GM20431 (cell line): ENCODE results near the gene BTLA.
"Not testable (repeated sequence)": the region's sequence is repeated elsewhere in the genome, so short reads cannot be mapped to it uniquely, and the experiment has no call there.

Experiments
- in situ Hi-C: fragments of 300-500 bp; cut with MseI, MboI; formaldehyde crosslinking; loops from one replicate; pipeline ENCODE4 v1.15.0; 2020; ENCODE audit warnings: low sequenced_read_pairs; ENCODE audit not compliant: unreplicated experiment

The BTLA gene, protein sequence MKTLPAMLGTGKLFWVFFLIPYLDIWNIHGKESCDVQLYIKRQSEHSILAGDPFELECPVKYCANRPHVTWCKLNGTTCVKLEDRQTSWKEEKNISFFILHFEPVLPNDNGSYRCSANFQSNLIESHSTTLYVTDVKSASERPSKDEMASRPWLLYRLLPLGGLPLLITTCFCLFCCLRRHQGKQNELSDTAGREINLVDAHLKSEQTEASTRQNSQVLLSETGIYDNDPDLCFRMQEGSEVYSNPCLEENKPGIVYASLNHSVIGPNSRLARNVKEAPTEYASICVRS

DNA sequence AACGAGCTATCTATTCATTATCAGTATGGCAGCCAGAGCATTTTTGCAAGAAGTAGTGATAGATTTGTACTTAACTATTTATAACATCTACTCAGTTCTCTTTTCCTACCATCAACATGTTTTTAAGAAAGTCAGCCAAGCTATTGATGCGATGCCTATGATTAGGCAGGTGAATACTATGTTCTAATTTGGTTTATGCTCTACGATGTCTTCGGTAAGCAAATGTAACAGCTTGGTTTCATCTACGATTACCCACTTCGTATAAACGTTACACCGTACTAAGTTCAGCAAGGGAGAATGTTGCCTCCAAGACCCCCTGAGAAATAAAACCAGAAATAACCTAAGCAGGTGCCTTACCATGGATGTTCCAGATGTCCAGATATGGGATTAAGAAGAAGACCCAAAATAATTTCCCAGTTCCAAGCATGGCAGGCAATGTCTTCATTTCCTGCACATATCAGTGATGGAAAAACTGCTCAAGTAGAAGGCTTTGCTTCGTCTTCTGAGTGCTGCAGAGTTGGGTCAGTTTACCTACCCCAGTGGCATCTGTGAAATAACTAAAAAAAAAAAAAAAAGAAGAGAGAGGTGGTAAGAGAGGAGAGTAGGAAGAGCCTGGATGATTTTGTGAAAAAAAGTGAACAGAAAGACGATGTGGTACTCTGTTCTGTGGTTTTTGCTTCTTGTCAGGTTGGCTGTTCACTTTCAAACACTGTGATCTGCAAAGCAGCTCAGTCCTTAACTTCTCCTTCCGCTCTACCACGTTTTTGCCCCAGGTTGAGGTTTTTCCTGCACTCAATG is at the start of gene BTLA:
Gene BTLA (minus strand): TSS at position 559 of the 798 bp plus-strand sequence. CDS start 114 bp downstream, at position 445.
- in situ Hi-C loops = no loop called here

DNA sequence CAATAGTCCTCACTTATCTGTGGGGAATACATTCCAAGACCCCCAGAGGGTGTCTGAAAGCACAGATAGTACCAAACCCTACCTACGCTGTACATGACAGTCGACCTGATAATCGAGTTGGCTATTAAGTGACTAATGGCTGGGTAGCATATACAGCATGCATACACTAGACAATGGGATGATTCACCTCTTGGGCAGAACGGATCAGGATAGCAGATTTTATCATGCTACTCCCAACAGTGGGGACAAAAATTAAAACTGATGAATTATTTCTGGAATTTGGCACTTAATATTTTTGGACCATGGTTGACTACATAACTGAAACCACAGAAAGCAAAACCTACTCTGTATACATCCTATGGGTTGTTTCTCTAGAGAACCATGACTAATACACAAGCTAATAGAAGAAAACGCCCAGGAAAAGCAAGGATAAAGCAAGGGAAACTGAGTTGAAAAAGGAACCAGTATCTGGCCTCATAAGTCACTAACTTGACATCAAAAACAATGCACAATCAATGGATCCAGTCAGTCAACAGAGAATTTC is 47.0 kb upstream of the BTLA start:
- in situ Hi-C loops = loop anchor here (25.0 kb wide), 1 partner anchor 409 kb away; the partner anchor contains the start of gene GCSAM

DNA sequence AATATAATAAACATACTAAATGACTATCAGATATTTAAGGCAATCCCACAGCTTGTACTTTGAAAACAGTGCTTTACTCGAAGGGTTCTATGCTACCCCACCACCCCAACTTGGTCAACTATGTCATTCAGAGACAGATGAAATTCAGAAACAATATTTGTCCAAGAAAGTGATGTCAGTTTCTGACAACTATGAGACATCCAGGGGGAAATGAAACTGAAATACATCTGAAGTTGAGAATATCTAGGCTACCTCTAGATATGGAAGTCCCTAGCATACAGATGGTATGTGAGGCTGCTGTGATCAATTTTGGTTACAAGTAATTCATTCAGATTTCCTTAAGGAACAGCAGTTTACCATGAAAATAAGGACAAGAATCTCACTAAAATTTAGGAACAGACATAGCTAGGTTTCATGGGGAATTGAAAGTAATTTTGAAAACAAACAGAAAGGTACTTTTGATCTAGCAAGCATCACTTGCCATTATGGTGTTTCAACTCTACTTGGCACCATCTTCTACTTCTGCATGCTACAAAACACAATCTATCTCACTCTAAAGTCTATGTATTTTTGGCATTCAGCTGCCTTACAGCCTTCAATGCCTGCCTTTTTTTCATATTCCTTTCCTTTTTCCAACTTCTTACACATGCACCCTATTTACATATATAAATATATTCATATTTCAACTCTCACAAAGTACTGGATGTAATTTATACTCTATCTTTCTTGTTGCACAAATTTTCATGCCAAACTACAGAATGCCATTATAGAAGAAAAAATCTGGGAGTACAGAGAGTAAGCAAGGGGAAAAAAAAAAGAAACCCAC is 40.8 kb upstream of the BTLA start:
- in situ Hi-C loops = loop anchor here (25.0 kb wide), 1 partner anchor 403 kb away; the partner anchor contains the start of gene GCSAM

DNA sequence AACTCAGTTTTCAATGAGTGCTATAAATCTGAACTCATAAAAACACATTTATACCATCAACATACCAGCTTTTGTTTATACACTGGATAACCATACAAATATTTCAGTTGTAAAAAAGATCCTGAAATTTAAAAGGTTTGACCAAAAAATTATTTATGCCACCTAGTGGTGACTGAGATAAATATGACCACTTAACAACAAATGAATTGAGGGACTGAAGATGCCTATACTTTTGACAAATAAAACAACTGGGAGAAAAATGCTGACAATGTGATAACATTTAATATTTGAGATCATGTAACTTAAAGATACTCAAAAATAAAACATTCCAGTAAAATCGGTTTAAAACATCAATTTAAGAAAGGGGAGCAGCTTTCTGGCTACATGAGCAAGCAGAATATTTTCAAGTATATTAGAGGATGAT is 32.1 kb upstream of the BTLA start:
- in situ Hi-C loops = loop anchor here (25.0 kb wide), 1 partner anchor 394 kb away; the partner anchor contains the start of gene GCSAM

DNA sequence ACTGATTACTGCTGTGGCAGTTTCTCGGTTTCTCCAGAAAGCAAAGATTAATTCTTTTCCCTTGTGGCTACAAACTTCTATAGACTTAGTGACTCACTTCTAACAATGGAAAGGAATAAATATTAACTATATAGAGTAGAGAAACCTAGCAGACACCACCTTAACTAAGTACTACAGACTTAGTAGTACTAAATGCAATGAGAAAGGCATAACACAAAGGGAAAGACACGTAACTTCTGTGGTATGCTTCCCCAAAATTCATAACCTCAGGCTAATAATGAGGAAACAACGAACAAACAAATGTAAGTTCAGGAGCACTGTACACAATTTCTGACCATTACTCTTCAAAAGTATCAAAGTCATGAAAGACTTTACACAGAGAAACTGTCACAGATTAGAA is 31.3 kb upstream of the BTLA start:
- in situ Hi-C loops = loop anchor here (25.0 kb wide), 1 partner anchor 393 kb away; the partner anchor contains the start of gene GCSAM

DNA sequence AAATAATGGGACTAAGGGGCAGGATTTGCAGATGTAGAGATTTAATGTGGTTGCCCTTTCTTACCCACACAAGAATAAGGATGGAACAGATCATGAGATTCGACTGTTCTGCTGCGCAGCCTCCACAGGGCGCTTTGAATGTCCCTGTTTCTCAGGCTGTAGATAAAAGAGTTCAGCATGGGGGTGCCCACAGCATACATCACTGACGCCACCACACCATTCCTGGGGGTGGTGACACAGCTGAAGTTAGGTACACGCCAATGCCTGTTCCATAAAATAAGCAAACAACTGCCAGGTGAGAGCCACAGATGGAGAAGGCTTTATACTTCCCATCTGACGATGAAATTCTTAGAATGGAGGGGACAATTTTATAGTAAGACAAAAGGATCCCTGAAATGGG is 24.9 kb upstream of the BTLA start:
- in situ Hi-C loops = loop anchor here (10.0 kb wide), 1 partner anchor 199 kb away; no protein-coding TSS in a partner anchor

DNA sequence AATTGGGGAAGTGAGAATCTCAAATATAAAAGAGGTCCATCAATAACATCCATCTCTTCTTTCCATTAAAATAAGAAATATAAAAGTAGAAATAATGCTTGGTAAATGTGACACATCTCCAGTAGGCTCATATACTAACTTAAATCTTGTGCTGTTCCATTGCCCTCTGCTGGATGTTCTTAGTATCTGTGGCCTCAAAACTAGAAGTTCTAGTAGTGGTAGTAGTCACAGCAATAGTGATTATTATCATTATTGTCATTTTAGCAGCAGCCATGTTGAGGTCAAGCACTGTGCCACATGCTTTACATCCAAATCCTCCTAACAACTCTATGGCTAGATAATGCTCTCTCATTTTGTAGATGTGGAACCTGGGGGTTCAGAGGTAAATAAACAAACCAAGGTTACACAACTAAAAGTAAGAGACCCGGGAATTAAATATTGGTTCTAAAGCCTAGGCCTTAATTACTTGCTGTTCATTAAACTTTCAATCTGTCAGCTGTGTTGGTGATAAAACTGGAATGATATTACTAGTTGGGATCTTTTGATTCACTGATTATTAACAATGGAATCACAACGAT is 20.2 kb upstream of the BTLA start:
- in situ Hi-C loops = loop anchor here (10.0 kb wide), 1 partner anchor 195 kb away; no protein-coding TSS in a partner anchor

DNA sequence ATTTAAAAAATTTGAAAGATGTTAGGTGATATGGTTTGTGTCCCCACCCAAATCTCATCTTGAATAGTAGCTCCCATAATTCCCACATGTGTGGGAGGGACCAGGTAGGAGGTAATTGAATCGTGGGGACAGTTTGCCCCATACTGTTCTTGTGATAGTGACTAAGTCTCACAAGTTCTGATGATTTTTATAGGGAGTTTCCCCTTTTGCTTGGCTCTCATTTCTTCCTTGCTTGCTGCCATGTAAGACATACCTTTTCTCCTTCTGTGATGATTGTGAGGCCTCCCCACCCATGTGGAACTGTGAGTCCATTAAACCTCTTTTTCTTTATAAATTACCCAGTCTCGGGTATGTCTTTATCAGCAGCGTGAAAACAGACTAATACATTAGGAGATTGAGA is 19.7 kb upstream of the BTLA start:
- in situ Hi-C loops = not testable (repeated sequence)

DNA sequence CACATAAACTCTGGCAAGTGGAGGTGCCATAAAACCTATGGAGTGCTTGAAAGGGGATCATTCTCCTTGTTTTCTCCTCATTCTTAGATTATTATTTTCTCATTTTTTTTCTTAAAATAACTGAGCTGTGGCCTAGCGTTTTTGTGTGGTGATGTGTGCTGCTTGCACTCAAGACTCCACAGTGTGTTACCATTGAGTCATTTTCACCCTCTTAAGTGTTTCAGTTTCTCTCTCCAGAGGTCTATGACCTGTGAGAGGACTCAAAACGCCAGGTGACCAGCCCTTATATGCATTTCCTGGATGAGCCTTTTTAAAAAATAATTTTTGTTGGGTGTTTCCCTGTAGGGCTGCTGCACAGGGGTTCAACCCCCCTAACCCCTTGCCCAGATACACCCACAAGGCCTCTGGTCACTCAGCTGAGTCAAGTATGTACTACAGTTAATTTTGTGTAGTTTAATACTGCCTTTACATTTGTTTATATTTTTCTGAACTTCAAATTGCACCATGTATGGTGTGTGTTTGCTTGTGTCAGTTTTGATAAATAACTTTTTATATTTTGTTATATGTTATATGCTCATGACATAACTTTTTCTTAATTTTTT is 15.4 kb upstream of the BTLA start:
- in situ Hi-C loops = no loop called here

DNA sequence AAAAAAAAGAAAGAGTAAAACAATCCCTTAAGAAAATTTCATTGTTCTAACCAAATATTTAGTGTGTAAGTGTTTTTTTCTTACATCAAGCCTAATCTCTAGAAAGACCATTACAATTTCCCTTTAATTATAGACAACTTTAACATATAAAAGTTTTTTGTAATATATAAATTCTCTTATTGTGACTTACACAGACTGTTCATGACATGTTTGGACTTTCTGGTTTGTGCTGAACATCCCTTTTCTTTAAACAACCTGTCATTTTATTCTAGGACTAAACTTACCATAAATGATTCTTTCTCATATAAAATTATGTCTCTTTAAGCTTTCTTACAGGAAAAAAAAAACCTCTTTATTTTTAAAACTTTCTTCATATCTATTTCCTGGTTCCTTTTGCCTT is 13.0 kb upstream of the BTLA start:
- in situ Hi-C loops = no loop called here

DNA sequence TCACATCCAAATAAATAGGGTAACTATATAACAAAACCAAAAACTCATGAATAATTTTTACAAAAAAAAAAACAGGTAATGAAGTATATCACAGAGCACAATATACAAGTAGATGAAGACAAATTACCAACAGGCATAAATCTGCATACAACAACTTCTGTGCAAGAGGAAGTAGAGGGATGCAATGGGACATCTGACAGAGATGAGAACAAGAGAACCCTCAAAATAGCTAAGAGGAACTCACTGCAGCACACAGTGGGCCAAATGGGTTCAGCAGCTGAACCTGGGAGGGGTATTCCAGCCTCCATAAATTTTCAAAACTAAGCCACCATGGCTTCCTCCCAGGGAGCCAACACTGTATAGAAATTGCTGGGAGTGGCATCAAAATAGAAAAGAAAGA is 9.6 kb upstream of the BTLA start:
- in situ Hi-C loops = no loop called here

DNA sequence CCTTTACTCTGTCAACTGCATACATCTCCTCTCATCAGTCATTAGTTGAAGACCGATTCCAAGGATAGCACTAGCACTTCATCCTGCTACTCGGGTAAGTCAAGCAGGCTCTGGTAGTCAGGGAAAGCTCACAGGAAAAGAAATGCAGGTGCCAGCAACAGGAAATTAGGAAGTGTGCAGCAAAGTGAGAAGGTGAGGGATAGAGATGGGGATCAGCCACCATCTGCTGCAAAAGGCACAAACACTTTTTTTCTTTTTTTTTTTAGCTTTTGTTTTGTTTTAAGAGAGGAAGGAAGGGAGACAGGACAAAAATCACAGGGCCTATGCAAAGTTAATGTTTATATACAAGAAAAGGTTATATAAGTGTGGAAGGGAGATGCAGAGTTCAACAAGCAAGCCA is 9.0 kb upstream of the BTLA start:
- in situ Hi-C loops = no loop called here

DNA sequence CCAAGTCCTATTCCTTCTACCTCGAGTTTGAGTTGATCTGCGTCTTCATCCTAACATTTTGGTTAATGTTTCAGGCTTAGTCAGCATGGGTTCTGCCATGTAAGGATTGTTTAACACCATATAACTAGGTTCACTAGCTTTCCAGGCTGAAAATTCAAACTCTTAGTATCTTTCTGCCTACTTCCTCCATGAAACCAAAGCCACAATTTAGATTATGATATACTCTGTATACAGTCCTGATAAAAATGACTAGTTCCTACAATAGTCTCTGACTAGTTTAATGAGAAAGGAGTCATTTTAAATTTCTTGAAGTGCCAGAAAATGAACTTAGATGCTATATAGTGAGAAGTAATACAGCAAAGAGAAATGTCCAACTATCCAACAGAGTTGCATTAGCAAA is 6.6 kb upstream of the BTLA start:
- in situ Hi-C loops = no loop called here

DNA sequence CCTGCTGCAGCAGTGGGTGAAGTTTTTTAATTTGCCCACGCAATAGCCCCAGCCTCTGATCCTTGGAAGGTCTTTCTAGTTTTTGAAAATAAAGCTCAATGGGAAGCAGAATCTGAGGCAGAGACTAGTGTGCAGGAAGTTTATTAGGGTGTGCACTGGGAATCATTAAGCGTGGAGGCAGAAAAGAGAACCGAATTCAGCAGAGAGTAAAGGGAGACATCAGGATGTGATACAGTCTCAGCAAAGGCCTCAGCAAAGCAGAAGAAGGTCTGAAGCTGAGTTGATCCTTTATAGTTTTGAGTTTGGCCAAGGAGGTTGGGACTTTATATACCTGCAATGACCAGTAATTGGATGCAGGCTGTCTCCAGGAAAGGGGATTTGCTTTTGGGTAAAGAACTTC is 4.9 kb upstream of the BTLA start:
- in situ Hi-C loops = no loop called here

DNA sequence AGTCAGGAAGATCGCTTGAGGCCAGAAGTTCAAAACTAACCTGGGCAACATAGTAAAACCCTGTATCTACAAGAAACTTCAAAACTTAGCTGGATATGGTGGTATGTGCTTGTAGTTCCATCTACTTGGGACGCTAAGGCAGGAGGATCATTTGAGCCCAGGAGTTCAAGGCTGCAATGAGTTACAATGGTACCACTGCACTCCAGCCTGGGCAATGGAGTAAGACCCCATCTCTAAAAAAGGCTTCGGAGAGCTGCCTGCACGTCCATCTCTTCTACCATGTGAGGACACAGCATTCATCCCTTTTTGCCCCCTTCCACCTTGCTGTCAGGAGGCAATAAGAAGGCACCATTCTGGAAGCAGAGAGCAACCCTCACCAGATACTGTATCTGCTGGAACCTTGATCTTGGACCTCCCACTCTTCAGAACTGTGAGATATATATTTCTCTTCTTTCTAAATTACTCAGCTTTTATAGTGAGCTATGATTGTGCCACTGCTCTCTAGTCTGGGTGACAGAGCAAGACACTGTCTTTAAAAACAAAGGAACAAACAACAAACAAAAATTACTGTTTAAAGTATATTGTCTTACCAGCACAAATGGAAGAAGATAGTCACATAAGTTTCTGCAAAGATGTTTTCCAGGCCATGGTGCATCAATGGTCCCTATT is 4.2 kb upstream of the BTLA start:
- in situ Hi-C loops = no loop called here

DNA sequence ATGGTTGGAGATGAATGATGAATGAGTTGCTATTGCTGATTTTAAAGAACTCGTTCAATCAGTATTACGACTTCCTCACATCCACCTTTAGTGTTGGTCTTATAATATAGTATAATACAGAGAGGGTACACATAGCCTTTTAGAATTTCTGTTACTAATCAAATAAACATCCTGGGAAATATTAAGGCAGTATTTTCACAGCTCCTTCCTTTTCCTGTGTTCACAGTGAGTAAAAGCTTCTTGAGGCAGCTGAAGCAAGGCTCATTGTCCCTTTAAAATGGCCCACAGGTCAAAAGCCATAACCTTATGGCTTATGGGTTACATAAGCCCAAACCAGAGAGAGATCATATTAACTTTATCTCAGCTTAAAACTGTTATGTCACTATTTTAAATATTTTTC is 1.3 kb upstream of the BTLA start:
- in situ Hi-C loops = no loop called here

DNA sequence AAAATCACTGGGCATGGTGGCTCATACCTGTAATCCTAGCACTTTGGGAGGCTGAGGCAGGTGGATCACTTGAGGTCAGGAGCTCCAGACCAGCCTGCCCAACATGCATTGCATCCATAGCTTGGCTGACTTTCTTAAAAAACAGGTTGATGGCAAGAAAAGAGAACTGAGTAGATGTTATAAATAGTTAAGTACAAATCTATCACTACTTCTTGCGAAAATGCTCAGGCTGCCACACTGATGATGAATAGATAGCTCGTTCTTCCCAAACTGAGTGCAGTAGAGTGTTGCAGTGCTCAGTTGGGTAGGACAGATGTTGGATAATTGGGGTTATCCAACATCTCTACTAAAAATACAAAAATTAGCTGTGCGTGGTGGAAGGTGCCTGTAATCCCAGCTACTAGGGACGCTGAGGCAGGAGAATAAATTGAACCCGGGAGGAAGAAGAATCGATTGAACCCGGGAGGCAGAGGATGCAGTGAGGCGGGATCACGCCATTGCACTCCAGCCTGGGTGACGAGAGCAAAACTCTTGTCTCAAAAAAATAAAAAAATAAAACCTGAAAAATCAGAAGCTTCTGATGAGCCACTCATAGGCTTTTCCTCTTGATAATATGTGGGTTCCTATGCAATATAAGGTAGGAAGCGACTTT is 1.2 kb downstream of the BTLA start:
- in situ Hi-C loops = no loop called here

DNA sequence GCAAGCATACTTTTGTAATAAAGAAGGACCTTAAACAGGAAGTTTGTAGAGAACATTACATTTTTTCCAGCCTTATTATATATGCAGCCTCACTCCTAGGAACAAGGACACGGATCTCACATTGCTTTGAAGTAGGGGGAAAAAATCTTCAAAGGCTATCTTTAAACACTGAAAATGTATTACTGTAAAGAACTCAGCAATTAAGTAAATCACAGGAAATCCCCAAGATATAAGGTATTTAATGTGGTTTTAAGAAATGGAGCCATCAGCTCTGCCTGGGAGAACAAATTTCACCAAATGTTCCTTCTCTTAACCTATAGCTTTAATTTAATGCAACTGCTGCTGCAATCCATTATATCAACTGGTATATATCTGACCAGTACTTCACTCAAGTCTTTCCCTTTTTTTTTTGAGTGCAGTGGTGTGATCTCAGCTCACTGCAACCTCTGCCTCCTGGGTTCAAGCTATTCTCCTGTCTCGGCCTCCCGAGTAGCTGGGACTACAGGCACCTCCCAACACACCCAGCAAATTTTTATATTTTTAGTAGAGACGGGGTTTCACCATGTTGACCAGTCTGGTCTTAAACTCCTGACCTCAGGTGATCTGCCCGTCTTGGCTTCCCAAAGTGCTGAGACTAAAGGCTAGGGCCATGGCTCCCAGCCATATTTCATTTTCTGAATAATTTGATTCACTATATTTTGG is 2.8 kb downstream of the BTLA start:
- in situ Hi-C loops = no loop called here
